Progenitor cell of endocrine pancreas (in vitro differentiated cells): Measurements from ENCODE around the gene ZXDC. TPM values are rescaled to one million over a fixed set of nuclear protein-coding genes. Genes with fewer than 3 reads are reported as not detected.

Experiments
- DNase-seq: peaks from one replicate; pipeline ENCODE4 v3.0.0; 2021; ENCODE audit warnings: low spot score; ENCODE audit not compliant: unreplicated experiment
- H3K27ac Mint-ChIP-seq: 2 replicates; pipeline ENCODE4 v1.8.0; 2021; ENCODE audit warnings: mild to moderate bottlenecking, moderate library complexity, mixed read lengths
- H3K27me3 Mint-ChIP-seq: 2 replicates; pipeline ENCODE4 v1.8.0; 2021; ENCODE audit warnings: mixed read lengths
- H3K36me3 Mint-ChIP-seq: 2 replicates; pipeline ENCODE4 v1.8.0; 2022; ENCODE audit warnings: mixed read lengths; ENCODE audit not compliant: insufficient read depth
- H3K4me1 Mint-ChIP-seq: 2 replicates; pipeline ENCODE4 v1.8.0; 2021; ENCODE audit warnings: low read depth, mixed read lengths
- H3K4me3 Mint-ChIP-seq: 2 replicates; pipeline ENCODE4 v1.8.0; 2021; ENCODE audit warnings: low read depth, mild to moderate bottlenecking, moderate library complexity, mixed read lengths
- H3K9me3 Mint-ChIP-seq: 2 replicates; pipeline ENCODE4 v1.8.0; 2021; ENCODE audit warnings: low read depth, mixed read lengths
- total RNA-seq: library from RNA; stranded (reverse); gene quantifications from 2 replicates; pipeline ENCODE4 v1.2.1, GENCODE V29; 2021
- TF ChIP-seq, protein P1 (sequence below): fragments of 200-600 bp; sonication (generic); IDR thresholded peaks from one replicate; pipeline ENCODE4 v1.5.0; 2021; ENCODE audit warnings: antibody characterized with exemption, mild to moderate bottlenecking; ENCODE audit not compliant: unreplicated experiment

Gene ZXDC
- total RNA-seq, 1 donor from 2014 or later, result 40.5 TPM

DNA sequence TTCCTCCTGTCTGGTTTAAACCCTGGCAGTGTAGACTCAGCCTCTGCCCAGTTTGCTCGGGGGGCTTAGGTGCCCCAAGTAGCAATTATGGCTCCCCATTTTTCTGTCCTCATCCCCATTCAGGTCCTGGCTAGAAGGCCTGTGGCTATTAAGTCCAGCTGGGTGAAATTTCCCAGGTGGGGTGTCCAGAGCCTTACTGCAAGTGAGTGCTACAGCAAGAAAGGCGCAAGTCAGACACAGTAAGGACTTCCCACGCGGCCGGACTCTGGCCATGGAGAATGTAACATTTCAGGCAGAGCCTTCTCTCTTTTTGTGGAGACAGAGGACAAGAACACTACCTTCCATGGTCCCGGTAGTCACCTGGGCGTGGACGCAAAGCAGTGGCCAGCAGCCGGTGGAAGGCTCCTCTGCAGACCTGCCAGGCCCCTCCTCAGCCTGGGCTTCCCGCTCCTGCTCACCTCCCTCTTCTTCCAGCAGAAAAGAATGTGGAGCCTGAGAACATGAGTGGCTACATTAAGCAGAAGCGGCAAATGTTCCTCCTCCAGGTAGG is 57.6 kb downstream of the ZXDC start:
- no peak overlapping the region for H3K27ac Mint-ChIP-seq
- peaks cover 2% of the 10 kb centered on the region for H3K4me1 Mint-ChIP-seq
- H3K36me3 Mint-ChIP-seq, result no peaks in the 10 kb centered on the region
- no peaks in the 10 kb centered on the region for H3K27me3 Mint-ChIP-seq
- no peaks in the 10 kb centered on the region for H3K9me3 Mint-ChIP-seq
- DNase-seq, result no peak
- H3K4me3 Mint-ChIP-seq, result no peak overlapping the region
- TF ChIP-seq, protein P1, sequence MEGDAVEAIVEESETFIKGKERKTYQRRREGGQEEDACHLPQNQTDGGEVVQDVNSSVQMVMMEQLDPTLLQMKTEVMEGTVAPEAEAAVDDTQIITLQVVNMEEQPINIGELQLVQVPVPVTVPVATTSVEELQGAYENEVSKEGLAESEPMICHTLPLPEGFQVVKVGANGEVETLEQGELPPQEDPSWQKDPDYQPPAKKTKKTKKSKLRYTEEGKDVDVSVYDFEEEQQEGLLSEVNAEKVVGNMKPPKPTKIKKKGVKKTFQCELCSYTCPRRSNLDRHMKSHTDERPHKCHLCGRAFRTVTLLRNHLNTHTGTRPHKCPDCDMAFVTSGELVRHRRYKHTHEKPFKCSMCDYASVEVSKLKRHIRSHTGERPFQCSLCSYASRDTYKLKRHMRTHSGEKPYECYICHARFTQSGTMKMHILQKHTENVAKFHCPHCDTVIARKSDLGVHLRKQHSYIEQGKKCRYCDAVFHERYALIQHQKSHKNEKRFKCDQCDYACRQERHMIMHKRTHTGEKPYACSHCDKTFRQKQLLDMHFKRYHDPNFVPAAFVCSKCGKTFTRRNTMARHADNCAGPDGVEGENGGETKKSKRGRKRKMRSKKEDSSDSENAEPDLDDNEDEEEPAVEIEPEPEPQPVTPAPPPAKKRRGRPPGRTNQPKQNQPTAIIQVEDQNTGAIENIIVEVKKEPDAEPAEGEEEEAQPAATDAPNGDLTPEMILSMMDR, result no peak

DNA sequence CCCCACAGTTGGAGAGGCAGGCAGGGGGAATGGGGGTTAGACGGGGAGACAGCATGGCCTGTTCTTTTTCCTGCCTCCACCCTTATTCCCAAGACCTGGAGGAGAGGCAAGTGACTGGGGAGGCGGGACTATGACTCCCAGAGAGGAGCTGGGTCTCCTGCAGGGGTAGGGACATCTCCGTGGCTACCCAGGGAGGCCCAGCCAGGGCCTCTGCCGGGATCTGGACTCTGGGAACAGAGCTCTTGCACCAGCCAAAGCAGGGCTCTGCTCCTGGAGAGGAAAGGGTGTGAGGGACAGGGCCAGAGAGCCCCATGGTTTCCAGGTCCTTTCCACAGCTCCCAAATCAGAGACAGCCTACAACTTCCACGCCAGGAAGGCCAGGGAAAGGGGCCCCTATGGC is 58.2 kb downstream of the ZXDC start:
- H3K4me1 Mint-ChIP-seq, result peaks cover 2% of the 10 kb centered on the region
- TF ChIP-seq, protein P1, result no peak
- no peaks in the 10 kb centered on the region for H3K27me3 Mint-ChIP-seq
- H3K27ac Mint-ChIP-seq, result no peak overlapping the region
- H3K36me3 Mint-ChIP-seq, result no peaks in the 10 kb centered on the region
- no peaks in the 10 kb centered on the region for H3K9me3 Mint-ChIP-seq
- no peak for DNase-seq
- H3K4me3 Mint-ChIP-seq, result no peak overlapping the region

DNA sequence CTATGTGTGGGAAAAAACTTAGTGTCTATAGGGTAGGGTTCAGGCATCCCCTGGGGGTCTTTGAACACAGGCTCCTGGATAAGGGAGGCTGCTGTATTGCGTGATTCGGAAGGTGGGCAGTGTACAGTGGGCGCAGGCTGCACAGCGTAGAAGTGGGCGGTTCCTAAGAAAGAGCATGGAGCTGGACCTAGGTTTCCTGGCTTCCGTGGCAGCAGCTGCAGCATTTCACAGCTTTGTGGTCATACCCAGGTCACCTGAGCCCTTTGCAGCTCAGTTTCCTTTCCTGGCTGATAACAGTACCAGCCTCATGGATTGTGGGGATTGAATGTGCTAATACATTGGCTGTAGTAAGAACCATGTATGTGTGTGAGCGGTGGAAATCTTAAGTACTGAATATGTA is 58.7 kb downstream of the ZXDC start:
- H3K27ac Mint-ChIP-seq, result no peak overlapping the region
- H3K4me1 Mint-ChIP-seq, result peaks cover 2% of the 10 kb centered on the region
- H3K9me3 Mint-ChIP-seq, result no peaks in the 10 kb centered on the region
- no peak overlapping the region for H3K4me3 Mint-ChIP-seq
- no peak for DNase-seq
- H3K36me3 Mint-ChIP-seq, result no peaks in the 10 kb centered on the region
- TF ChIP-seq, protein P1, result no peak
- peaks cover 3% of the 10 kb centered on the region for H3K27me3 Mint-ChIP-seq

DNA sequence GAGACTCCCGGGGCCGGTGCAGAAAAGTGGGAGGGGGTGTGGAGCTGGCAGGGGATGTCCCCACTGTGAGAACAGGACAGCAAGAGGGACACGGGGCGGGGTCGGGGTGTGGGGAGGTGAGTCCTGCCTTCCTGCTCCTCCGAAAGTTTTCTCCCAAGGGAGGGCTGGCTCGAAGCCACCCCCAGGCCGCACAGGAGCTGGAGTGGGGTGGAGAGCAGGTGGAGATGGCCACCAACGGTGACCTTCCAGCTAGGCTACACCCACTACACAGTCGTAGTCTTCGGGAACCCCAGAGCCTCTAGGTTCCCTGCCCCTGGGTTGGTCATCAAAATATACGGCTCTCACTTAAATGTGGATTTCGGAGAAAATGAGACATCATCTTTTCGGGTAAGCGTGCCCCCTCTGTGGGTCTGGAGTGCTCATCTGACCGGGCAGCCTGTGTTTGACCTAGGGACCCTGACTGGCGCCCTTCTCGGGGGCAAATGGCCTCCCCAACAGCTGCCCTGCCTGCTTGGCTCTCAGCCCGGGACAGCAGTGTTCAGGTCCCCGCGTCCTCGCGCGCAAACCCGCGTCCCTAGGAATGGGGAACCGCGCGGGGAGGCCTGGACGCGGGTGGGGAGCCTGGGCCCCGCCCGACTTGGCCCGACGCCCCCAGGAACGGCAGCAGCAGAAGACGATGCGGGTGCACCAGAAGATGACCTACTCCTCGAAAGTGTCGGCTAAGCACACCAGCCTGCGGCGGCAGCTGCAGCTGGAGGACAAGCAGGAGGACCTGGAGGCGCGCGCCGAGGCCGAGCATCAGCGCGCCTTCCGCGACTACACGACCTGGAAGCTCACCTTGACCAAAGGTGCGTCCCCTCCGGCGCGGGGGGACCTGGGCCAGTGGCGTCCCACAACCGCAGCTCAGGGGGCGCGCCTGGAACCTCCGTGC is 59.8 kb downstream of the ZXDC start:
- TF ChIP-seq, protein P1, result no peak
- Mint-ChIP-seq H3K4me1 (peaks cover 2% of the 10 kb centered on the region), H3K27me3 (peaks cover 12% of the 10 kb centered on the region), H3K27ac (no peak overlapping the region), H3K36me3 (no peaks in the 10 kb centered on the region), H3K4me3 (no peak overlapping the region), H3K9me3 (no peaks in the 10 kb centered on the region)
- DNase-seq, result no peak

DNA sequence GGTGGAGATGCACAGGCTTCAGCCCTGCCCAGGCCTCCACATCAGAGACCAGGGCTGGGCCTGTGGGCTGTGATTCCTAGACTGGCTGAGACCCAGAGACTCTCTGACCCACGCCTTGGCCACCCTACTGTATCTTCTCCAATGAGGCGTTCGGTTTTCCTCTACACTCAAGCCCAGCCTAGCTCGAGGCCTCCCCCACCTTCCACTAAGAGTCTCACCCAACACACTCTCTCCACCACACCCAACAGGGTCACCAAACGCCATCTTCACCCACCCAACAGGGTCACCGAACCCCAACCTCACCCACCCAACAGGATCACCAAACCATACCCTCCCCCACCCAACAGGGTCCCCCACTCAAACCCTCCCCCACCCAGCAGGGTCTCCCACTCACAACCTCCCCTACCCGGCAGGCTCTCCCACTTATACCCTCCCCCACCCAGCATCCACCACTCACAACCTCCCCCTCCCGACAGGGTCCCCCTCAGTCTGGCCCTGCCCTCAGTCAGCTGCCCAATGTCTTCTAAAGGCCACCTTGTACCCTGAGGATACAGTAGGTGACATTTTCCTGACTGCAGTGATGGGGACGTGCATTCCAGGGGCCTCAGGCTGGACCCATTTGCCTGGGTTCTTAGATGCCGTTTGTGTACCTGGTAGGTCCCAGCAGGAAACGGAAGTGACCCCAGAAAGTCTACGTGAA is 60.6 kb downstream of the ZXDC start:
- TF ChIP-seq, protein P1, result no peak
- DNase-seq, result no peak
- Mint-ChIP-seq H3K9me3 (no peaks in the 10 kb centered on the region), H3K4me3 (no peak overlapping the region), H3K27ac (no peak overlapping the region), H3K27me3 (peaks cover 15% of the 10 kb centered on the region), H3K36me3 (no peaks in the 10 kb centered on the region), H3K4me1 (no peaks in the 10 kb centered on the region)
